Measurements from ENCODE around the gene OSM.
"Not testable (repeated sequence)": the region's sequence is repeated elsewhere in the genome, so short reads cannot be mapped to it uniquely, and the experiment has no call there.

The OSM gene

GRCh38 chr22:30238136-30238535, 28.5 kb downstream of the OSM start:
- Histone ChIP-seq H3K9me3 (ENCODE audit: control insufficient read depth, low read length) (no peaks in the 10 kb centered on the region), H2AFZ (no peak overlapping the region), H3K4me3 (ENCODE audit: low read depth, low read length) (no peak overlapping the region), H3K36me3 (ENCODE audit: control insufficient read depth, insufficient read depth, low read length) (no peaks in the 10 kb centered on the region), H3K79me2 (no peaks in the 10 kb centered on the region), H3K4me1 (no peaks in the 10 kb centered on the region), H3K4me2 (ENCODE audit: low read length) (no peak overlapping the region), H3K9ac (no peak overlapping the region), H3K27me3 (ENCODE audit: control insufficient read depth, insufficient read depth, low read length) (no peaks in the 10 kb centered on the region), H3K27ac (no peak overlapping the region)
- TF ChIP-seq CTCF (IDR thresholded peaks at IDR 0.05): no peak

GRCh38 chr22:30236875-30237274, 29.8 kb downstream of the OSM start:
- H3K4me1 ChIP-seq: no peaks in the 10 kb centered on the region
- H3K27ac ChIP-seq: no peak overlapping the region
- H3K9ac ChIP-seq: no peak overlapping the region
- TF ChIP-seq CTCF (IDR thresholded peaks at IDR 0.05): no peak
- H2AFZ ChIP-seq: no peak overlapping the region
- H3K27me3 ChIP-seq (ENCODE audit: control insufficient read depth, insufficient read depth, low read length): no peaks in the 10 kb centered on the region
- no peaks in the 10 kb centered on the region for H3K9me3 ChIP-seq (ENCODE audit: control insufficient read depth, low read length)
- H3K79me2 ChIP-seq: no peaks in the 10 kb centered on the region
- no peak overlapping the region for H3K4me3 ChIP-seq (ENCODE audit: low read depth, low read length)
- H3K36me3 ChIP-seq (ENCODE audit: control insufficient read depth, insufficient read depth, low read length): no peaks in the 10 kb centered on the region
- H3K4me2 ChIP-seq (ENCODE audit: low read length): no peak overlapping the region

GRCh38 chr22:30235687-30236170, 30.9 kb downstream of the OSM start:
- Histone ChIP-seq H3K27ac (no peak overlapping the region), H2AFZ (no peak overlapping the region), H3K36me3 (ENCODE audit: control insufficient read depth, insufficient read depth, low read length) (no peaks in the 10 kb centered on the region), H3K4me2 (ENCODE audit: low read length) (no peak overlapping the region), H3K79me2 (no peaks in the 10 kb centered on the region), H3K9me3 (ENCODE audit: control insufficient read depth, low read length) (no peaks in the 10 kb centered on the region), H3K9ac (no peak overlapping the region), H3K4me3 (ENCODE audit: low read depth, low read length) (no peak overlapping the region), H3K27me3 (ENCODE audit: control insufficient read depth, insufficient read depth, low read length) (no peaks in the 10 kb centered on the region), H3K4me1 (no peaks in the 10 kb centered on the region)
- TF ChIP-seq CTCF (IDR thresholded peaks at IDR 0.05): no peak

GRCh38 chr22:30234786-30235470, 31.7 kb downstream of the OSM start:
- Histone ChIP-seq H3K27me3 (ENCODE audit: control insufficient read depth, insufficient read depth, low read length) (no peaks in the 10 kb centered on the region), H3K79me2 (no peaks in the 10 kb centered on the region), H3K9me3 (ENCODE audit: control insufficient read depth, low read length) (no peaks in the 10 kb centered on the region), H3K9ac (no peak overlapping the region), H3K36me3 (ENCODE audit: control insufficient read depth, insufficient read depth, low read length) (no peaks in the 10 kb centered on the region), H3K4me2 (ENCODE audit: low read length) (no peak overlapping the region), H3K4me3 (ENCODE audit: low read depth, low read length) (no peak overlapping the region), H3K4me1 (no peaks in the 10 kb centered on the region), H3K27ac (no peak overlapping the region), H2AFZ (no peak overlapping the region)
- TF ChIP-seq CTCF (IDR thresholded peaks at IDR 0.05): no peak

- not testable (repeated sequence) for H3K27me3 ChIP-seq (ENCODE audit: control insufficient read depth, insufficient read depth, low read length); H3K36me3 ChIP-seq (ENCODE audit: control insufficient read depth, insufficient read depth, low read length); H3K27ac ChIP-seq; H2AFZ ChIP-seq; H3K4me3 ChIP-seq (ENCODE audit: low read depth, low read length); H3K4me2 ChIP-seq (ENCODE audit: low read length); H3K4me1 ChIP-seq; H3K9me3 ChIP-seq (ENCODE audit: control insufficient read depth, low read length); H3K9ac ChIP-seq; H3K79me2 ChIP-seq
These were observed 32.3 kb downstream of the OSM start for GRCh38 chr22:30234325-30234724.
